OCI-M1 (cell line): ENCODE results near the gene C12orf50.
"Not testable (repeated sequence)": the region's sequence is repeated elsewhere in the genome, so short reads cannot be mapped to it uniquely, and the experiment has no call there.

Experiments
- DNase-seq: peaks from one replicate; lab custom pipeline; 2025; lab: John Stamatoyannopoulos, UW

C12orf50 gene, protein sequence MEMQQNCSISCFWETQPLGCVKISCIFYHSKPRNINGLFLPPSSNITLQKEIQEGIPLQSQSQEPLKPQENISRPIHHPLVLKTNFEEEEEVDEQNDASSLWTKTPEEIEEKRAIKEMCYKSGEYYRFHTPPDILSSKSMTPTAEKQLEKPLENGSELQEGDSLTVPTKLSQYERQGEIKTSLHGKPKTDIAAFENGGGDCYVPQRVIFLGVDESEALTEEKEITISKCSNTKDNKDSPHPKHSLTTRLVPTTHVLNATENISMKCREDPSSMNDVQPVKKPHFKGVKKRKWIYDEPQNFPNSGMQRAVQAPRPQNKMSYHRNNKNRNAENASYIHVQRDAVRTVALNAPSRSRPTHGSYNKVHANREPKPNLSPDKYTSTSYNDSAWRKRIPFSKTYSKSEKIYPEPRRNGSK

DNA sequence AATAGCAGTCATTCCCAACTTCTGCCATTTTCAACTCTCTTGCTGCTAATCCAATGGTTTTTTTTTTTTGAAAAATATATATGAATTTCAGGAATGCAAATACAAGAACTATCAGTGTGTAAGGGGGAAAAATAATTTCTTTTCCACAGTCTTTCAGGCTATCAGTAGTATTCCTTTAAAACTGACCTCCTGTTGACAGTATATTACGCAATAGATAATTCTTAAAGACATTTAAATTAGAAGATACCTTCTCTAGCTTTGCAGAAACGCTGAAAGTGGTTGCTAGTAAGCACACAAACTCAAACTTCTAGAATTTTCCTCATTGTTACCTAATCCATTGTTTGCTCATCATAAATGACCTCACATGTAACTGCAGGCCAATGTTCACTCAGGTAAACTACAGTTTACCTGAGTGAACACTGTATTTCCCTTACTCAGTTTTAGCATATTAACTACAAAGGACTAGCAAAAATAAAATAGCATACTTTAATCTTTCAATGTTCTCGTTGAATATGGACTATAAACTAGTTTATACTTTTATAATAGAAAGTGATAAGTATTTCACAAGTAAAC lies at the start of gene C12orf50:
TSS of gene C12orf50 (minus strand) at position 309 of the 573 bp plus-strand sequence. CDS start 2,439 bp downstream, outside the sequence.
- no peak for DNase-seq

DNA sequence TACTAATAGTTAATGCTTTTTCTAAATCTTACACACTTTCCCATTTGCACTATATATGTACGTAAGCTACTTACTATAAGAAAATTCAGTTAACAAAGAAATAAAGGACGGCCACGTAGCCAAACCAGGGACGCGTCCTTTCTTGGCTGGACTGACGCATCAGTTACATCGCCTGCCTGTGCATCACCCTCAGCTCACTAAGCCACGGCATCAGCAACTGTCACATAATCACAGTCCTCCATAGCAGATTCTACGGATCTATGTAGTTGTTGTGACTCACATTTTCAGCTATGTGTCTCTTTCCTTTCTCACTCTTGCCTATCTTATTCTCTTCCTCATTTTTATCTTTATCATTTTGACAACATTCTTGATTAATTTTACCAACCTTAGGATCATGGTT lies 38.1 kb upstream of the C12orf50 start:
- DNase-seq: no peak

DNA sequence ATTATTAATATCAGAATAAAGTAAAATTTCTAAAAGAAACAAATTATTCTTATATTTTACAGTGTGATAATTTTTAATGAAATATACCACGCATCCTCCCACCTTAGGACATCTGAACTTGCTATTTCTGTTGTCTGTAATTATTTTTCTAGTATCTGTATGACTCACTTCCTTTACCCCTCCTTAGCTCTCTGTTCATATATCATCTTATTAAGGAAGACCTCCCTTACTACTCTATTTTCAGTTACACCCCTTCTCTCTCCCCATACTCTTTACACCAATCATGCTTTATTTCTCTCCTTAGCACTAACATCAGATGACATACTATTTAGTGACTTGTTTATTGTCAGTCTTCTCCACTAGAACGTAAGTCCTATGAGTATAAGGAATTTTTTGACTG lies 34.2 kb upstream of the C12orf50 start:
- DNase-seq: no peak

DNA sequence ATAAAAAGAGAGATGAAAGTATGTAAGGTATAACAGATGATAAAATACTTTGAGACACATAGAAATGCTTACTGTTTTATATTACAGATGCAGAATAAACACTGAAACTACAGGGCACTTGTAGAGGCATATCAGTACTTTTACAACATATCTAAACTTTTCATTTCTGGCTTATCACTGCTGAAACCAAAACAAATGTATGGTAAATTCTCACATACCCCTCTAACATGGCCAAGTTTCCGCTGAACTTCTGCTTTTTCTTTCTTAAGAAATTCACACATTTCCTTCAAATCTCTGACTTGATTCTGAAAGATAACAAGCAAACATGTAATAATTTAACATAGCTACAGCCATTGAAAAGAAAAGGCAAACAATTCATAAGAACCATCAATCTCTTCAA lies 33.3 kb upstream of the C12orf50 start:
- DNase-seq: peak; percentile 77

DNA sequence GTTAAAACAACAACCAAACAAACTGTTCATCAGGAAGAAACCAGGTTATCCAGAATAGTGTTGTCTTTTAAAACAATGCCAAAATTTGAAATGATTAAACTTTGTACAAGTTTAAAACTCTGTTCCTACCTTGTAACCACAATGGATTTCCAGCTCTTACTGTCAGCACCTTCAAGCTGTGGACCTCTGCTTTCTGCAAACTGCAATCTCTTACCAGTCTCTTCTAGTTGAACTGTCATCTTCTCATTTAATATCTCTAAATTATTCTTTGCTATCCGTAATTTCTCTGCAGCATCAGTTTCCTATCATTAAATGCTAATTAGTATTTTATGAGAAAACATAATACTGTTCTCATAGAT lies 29.5 kb upstream of the C12orf50 start:
- no peak for DNase-seq

DNA sequence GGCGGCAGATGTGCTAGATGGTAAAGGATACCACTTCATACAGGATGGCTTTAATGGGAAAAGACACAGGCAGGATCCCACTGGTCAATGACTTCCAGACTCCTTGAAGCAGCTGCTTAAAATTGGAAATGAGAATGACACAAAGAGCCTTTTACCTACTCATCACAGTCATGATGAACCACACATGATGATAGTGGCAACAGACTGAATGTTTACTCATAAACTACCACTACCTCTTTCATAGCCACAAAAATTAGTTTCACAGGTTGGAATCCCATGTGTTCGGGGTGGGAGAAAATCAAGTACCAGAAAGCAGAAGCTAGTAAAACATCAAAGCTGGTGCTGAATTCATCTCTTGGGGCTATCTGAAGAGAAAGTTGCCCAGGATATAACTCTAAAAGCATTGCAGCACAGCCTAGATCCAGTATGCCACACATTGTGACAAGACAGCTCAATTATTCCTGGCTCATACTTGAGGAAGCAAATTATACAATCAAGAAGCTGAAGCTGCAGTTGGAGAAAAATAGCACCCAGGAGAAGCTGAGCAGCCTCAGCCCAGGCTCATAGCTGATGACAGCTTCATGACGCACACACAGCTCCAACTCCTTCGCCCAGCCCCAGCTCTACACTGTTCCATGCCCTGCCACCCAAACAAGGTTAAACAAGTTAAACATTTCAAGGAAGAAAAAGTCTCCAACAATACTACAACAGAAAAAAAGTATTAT lies 29.0 kb upstream of the C12orf50 start:
- DNase-seq: no peak

DNA sequence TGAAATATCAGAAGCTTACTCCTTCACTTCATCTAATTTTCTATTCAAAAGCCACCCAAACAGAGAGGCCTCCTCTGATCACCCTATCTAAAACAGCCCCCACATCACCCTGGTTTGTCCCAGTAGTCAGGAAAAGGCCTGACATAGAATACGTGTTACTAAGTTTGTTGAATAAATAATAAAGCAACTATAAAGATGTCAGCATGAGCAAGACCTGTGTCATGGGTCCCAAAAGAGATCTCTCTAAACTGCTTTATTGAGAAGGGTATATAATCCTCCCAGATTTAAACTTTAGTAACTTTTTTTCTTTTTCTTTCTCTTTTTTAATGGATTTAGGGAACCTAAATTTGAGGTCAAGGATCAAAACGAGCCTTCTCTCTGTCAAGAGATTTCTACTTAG lies 27.4 kb upstream of the C12orf50 start:
- no peak for DNase-seq

DNA sequence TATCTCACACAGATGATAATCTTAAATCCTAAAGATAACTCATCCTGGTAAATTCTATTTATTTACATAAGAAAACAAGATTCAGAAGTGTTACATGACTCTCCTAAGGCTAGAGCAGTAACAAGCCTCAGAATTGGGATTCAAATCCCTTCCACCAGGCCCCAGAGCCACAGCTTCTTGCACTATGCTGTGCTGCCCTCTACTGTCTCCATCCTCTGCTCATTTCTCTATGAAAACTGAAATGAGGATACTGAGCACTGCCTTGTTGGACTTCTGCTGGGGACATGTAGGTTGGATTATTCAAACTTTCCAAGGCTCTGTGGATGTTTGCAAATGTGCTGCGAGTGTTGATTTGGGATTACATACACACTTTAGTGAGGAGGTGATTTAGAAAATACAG lies 23.5 kb upstream of the C12orf50 start:
- peak; percentile 68 for DNase-seq

DNA sequence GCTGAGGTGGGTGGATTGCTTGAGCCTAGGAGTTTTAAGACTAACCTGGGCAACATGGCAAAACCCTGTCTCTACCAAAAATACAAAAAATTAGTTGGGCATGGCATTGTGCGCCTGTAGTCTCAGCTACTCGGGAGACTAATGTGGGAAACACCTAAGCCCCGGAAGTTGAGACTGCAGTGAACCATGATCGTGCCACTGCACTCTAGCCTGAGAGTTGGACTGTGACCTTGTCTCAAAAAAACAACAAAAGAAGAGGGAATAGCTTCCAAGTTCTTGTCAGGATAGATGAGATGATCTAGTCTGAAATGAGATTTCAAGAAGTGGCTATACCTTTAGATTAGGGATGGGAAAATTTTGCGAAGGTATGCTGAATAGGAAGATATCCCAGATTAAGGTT lies 14.8 kb upstream of the C12orf50 start:
- no peak for DNase-seq

DNA sequence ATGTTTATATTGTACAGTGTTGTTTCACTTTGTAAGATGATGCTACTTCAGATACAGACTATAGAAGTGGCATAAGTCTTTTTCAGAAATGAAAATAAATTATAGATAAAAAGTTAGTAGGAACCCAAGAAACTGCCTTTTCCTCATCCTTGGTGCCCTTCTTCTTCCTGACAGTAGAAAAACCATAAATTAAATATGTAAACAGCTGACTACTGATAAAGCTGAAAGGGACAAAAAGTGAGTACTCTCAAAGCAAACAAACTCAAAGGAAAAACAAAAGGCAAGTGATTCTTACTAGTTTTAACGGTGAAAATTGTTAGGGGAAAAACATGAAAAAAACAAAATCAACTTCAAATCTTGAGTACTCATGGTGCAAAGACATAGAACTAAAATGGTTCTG lies 8.6 kb upstream of the C12orf50 start:
- peak; percentile 9 for DNase-seq

DNA sequence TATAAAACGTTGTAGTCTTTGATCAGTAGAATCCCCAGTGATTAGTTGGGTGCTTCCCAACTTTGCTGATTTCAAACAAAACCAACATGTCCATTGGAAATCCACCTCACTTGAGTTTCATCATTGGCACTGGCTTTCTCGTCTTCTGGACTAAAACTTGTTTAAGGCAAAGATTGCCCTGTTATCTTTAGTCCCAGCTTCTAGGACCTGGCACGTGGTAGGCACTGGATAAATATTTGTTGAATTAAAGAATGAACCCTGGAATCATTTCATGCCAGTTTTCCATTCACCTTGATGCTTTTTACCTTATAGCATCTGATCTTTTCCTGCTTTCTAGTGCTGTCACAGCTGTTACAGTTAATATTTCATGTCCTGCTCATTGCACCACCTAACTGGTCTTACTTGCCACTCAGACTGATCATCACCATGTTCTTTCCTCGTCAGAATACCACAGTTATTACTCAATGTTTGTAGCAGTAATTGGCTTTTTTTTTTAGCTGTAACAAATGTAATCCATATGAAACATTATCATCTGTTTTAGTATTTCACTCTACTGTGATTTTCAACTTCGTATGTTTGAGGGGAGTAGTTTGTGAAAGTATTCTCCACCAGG lies 7.3 kb upstream of the C12orf50 start:
- DNase-seq: peak; percentile 69

DNA sequence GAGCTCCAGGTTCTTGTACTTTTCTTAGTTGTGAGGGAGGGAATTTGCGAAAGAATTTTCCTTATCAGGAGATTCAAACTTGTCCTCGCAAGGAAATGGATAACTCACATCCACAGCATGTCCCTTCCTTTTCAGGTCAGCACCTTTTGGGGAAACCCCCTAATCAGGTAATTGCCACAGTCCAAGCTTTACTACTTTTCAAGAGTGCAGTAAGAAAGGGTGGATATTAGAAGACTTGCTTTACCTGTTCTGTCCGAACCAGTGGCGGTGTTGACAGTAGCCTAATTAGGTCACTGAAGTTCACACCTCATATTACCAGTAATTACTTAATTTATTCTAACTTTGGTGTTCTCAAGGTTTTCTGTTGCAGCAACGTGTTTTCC lies 6.7 kb upstream of the C12orf50 start:
- peak; percentile 54 for DNase-seq

DNA sequence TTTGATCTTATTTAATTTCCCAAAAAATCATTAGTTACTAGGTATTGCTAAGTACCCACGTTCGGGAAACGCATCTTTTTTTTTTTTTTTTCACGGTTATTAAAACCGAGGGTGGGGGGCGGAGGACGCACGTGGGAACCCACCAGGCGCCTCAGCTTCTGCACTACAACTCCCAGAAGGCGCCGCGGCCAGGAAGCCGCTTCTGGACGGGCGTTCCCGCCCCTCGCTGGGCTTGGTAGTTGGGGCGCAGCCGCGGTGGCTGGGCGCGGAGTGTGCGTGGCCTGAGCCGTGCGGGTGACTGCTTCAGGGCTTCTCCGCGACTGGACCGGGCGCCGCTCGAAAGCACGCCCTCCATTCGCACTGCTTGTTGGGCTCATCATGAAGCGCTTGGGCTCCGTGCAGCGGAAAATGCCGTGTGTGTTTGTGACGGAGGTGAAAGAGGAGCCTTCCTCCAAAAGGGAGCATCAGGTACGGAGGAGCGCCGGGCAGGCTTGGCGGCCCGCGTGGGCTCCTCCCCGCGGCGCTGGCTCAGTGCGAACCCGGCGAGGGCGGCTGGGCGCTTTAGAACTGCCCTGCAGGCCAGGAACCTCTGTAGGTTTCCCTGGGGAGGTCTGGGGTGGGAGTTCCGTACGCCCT lies 6.2 kb upstream of the C12orf50 start:
- DNase-seq: peak; percentile 88

DNA sequence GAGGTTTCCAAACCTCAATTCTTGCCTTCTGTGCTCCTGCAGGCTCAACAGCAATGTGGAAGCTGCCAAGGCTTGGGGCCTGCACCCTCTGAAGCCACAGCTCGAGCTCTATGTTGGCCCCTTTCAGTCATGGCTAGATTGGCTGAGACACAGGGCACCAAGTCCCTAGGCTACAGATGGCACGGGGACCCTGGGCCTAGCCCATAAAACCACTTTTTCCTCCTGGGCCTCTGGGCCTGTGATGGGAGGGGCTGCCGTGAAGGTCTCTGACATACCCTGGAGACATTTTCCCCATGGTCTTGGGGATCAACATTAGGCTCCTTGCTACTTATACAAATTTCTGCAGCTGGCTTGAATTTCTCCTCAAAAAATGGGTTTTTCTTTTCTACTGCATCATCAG lies 2.0 kb upstream of the C12orf50 start:
- not testable (repeated sequence) for DNase-seq

DNA sequence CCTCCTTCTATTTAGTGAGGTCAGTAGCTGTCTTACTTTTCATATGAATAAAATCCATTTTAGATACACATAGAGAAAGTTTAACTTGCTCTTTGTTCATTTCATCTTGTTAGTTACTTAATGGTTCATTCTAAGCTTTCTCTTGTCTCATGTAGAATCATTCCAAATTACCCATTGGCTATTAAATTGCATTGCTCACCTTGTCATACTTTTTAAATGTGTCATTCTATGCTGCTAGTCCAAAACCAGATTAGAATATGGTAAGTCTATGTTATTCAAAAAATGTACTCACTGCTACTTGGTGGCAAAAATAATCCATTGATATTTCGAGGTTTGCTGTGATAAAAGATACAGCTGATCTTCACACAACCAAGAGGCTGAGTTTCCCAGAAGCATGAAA lies 3.0 kb downstream of the C12orf50 start:
- DNase-seq: no peak

DNA sequence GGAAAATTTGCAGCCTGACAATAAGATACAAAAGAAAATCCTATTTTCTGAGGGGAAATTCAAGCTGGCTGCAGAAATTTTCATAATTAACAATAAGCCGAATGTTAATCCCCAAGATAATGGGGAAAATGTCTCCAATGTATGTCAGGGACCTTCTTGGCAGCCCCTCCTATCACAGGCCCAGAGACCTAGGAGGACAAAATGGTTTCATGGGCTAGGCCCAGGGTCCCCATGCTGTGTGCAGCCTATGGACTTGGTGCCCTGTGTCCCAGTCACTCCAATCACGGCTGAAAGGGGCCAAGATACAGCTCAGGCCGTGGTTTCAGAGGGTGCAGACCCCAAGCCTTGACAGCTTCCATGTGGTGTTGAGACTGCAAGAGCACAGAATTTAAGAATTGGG lies 11.2 kb downstream of the C12orf50 start:
- peak; percentile 24 for DNase-seq

DNA sequence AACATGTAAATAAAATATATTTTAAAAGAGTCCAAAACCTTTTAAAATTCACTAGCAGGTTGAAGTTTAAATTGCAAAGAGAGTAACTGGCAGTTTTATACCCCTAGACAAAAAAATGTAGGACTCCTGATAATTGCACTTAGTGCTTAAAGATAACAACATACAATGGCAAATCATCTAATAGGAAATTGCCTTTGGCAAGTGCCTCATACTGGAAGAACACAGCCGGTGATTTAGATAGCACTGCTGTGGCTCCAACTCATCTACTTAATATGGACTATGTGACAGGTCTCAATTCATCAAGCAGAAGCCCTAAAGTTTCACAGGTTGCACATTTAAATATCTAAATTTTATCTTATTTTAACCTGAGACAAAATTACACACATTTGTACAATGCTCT lies 13.4 kb downstream of the C12orf50 start:
- no peak for DNase-seq

DNA sequence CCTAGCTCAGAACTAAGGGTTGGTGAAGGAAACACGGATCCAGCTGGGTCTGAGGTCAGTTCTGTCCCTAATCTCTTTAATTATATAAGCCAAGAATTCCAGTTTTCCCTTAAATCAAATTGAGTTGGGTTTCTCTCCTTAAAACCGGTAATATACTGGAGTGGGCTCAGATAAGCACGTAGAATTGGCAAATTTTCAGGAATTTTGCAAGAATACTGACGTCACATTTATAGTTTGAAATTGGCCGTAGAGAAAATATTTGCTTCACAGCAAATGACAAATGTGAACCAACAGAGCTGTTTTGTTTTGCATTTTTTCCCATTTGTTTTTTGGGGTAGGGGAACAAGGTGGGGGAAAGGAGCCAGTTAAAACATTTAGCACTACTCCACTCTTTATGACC lies 17.4 kb downstream of the C12orf50 start:
- DNase-seq: no peak

DNA sequence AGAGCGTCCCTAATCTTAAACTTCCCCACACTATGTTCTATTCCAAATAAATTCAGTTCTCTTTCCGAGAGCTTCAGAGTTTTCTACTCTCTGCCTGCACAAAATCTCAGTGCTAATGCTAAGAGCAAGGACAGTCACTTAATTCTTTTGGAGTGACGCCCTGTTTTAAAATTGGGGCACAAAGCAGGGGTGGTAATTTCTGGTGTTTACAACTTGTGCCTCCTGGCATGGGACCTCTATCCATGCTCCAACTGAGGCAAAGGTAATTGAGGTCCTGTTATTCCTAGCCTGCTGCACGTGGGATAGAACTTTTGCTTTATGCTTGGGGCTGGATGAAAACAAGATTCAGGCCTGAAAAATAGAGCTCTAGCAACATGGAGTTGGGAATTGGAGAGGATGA lies 22.9 kb downstream of the C12orf50 start:
- no peak for DNase-seq

DNA sequence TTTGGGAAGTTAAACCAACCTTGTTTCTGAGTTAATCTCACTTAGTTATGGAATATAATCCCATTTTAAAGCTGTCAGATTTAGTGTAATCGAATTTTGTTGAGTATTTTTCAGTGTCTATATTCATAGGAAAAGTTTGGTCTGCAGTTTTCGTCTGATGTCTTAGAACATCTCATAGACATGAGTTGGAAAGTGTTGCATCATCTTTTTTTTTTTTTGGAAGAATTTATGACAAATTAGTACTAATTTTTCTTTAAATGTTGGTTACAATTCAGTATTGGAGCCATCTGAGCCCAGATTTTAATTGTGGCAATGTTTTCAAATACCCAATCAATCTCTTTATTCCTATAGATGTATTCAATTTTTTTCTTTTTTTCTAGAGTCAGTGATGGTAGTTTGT lies 27.9 kb downstream of the C12orf50 start:
- no peak for DNase-seq

DNA sequence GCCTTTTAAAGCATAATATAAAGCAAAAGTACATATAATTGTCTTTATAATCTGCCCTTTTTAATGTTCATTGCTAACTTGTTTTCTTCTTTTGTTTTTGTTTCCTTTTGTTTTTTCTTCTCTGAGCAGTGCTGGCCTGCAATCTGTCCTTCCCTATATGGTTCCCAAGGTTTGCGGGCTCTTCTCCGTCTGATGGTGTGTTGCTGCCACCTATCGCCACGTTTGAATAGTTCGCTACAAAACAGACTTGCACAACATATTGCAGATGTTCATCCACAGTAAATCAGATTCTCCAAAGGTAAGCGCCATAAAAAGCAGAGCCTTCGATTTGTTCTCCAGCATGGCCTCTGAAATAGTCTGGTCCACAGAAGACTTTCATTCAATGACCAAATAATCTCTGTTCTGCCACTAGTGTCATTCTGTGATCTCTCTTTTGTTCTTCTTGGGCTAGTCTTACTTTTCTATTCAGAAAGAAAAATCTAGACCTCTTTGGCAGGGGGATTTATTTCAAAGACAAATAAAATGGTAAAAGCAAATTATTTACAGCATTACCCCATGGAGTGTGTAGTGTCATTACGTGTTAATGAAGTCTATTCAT lies 33.5 kb downstream of the C12orf50 start:
- DNase-seq: peak; percentile 84

DNA sequence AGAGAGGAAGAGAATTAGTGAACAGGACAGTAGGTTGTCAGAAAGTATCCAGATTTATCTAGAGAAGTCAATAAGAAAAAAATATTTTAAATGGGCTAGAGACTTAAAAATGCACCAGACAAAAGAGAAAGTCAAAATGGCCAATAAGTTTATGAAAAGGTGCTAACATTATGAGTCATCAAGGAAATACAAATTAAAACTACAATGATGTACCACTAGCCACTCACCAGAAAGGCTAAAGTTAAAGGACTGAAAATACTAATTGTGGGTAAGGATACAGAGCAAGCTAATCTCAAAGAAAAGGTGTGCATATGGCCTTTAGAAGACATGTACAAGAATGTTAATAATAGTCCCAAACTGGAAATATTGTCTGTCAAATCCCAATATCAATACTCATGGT lies 37.7 kb downstream of the C12orf50 start:
- no peak for DNase-seq
